ENCODE results near the gene AVL9. TPM values are rescaled to one million over a fixed set of nuclear protein-coding genes. Genes with fewer than 3 reads are reported as not detected.

The AVL9 gene
- total and polyA plus RNA-seq, 9 of the 15 experiments (the other 6 are each of a cell fraction or from before 2014, with no cell fraction given), result 6.4 to 66.2 (median 30.1) TPM

GRCh38 chr7:32494946-32495297 lies 367 bp upstream of the AVL9 start (continued):
- TF ChIP-seq, protein P1, sequence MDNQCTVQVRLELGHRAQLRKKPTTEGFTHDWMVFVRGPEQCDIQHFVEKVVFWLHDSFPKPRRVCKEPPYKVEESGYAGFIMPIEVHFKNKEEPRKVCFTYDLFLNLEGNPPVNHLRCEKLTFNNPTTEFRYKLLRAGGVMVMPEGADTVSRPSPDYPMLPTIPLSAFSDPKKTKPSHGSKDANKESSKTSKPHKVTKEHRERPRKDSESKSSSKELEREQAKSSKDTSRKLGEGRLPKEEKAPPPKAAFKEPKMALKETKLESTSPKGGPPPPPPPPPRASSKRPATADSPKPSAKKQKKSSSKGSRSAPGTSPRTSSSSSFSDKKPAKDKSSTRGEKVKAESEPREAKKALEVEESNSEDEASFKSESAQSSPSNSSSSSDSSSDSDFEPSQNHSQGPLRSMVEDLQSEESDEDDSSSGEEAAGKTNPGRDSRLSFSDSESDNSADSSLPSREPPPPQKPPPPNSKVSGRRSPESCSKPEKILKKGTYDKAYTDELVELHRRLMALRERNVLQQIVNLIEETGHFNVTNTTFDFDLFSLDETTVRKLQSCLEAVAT (IDR thresholded peaks at IDR 0.05), result peak; percentile 83 to 85
- TF ChIP-seq ZHX1 (conservative IDR thresholded peaks at IDR 0.05; ENCODE audit: low read length) (no peak), NCOA2 (IDR thresholded peaks at IDR 0.05; ENCODE audit: partially characterized antibody in 2 of 2) (no peak), BRD9 (IDR thresholded peaks at IDR 0.05; ENCODE audit: low read depth, partially characterized antibody) (peak; percentile 74), ESRRB (CRISPR knock-in tag; IDR thresholded peaks at IDR 0.05; ENCODE audit: borderline replicate concordance) (no peak), RBM34 (IDR thresholded peaks at IDR 0.05; ENCODE audit: borderline replicate concordance, insufficient read depth, low read length) (no peak), SMARCE1 (IDR thresholded peaks at IDR 0.05) (peak; percentile 53; the same call in 1 of the 2 replicates), ZNF217 (CRISPR knock-in tag; IDR thresholded peaks at IDR 0.05) (no peak), ZNF146 (CRISPR knock-in tag; IDR thresholded peaks at IDR 0.05; ENCODE audit: unreplicated experiment) (no peak), ATF1 (CRISPR knock-in tag; IDR thresholded peaks at IDR 0.05) (no peak), ATF1 (tag; IDR thresholded peaks at IDR 0.05) (0 out of 2 replicates have a peak, but pooled peaks have one; percentile 1), KHSRP (IDR thresholded peaks at IDR 0.05) (no peak), KDM2B (CRISPR knock-in tag; IDR thresholded peaks at IDR 0.05) (no peak), SMARCC2 (IDR thresholded peaks at IDR 0.05; ENCODE audit: low read depth) (peak; percentile 36; the same call in 1 of the 2 replicates), KAT7 (CRISPR knock-in tag; IDR thresholded peaks at IDR 0.05; ENCODE audit: borderline replicate concordance) (no peak), CREM (IDR thresholded peaks at IDR 0.05; ENCODE audit: low read depth) (no peak), ZNF668 (CRISPR knock-in tag; IDR thresholded peaks at IDR 0.05) (no peak)
- TF ChIP-seq, protein P2, sequence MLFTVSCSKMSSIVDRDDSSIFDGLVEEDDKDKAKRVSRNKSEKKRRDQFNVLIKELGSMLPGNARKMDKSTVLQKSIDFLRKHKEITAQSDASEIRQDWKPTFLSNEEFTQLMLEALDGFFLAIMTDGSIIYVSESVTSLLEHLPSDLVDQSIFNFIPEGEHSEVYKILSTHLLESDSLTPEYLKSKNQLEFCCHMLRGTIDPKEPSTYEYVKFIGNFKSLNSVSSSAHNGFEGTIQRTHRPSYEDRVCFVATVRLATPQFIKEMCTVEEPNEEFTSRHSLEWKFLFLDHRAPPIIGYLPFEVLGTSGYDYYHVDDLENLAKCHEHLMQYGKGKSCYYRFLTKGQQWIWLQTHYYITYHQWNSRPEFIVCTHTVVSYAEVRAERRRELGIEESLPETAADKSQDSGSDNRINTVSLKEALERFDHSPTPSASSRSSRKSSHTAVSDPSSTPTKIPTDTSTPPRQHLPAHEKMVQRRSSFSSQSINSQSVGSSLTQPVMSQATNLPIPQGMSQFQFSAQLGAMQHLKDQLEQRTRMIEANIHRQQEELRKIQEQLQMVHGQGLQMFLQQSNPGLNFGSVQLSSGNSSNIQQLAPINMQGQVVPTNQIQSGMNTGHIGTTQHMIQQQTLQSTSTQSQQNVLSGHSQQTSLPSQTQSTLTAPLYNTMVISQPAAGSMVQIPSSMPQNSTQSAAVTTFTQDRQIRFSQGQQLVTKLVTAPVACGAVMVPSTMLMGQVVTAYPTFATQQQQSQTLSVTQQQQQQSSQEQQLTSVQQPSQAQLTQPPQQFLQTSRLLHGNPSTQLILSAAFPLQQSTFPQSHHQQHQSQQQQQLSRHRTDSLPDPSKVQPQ (CRISPR knock-in tag; IDR thresholded peaks at IDR 0.05; ENCODE audit: borderline replicate concordance), result no peak
- TF ChIP-seq, protein P3, sequence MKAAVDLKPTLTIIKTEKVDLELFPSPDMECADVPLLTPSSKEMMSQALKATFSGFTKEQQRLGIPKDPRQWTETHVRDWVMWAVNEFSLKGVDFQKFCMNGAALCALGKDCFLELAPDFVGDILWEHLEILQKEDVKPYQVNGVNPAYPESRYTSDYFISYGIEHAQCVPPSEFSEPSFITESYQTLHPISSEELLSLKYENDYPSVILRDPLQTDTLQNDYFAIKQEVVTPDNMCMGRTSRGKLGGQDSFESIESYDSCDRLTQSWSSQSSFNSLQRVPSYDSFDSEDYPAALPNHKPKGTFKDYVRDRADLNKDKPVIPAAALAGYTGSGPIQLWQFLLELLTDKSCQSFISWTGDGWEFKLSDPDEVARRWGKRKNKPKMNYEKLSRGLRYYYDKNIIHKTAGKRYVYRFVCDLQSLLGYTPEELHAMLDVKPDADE (conservative IDR thresholded peaks at IDR 0.05; ENCODE audit: control insufficient read depth, low read depth, low read length), result no peak

Data from K562 (cell line).